GM19035 (cell line): ENCODE results near the gene PCDHGC3.
A peak's percentile ranks its signal among the peaks of the same experiment; 100 is the strongest.

Source experiments
- ATAC-seq: cut with Tn5 transposase; IDR thresholded peaks from one replicate; pipeline ENCODE4 v1.9.1; 2021; ENCODE audit not compliant: unreplicated experiment

PCDHGC3 gene

GRCh38 chr5:141506381-141507155 is 30.8 kb downstream of the PCDHGC3 start:
- no peak for ATAC-seq

GRCh38 chr5:141507387-141508091 is 31.8 kb downstream of the PCDHGC3 start:
- peak; percentile 34 for ATAC-seq

GRCh38 chr5:141508440-141508797 is 32.7 kb downstream of the PCDHGC3 start:
- no peak for ATAC-seq

GRCh38 chr5:141508798-141509611 is 33.2 kb downstream of the PCDHGC3 start:
- no peak for ATAC-seq

GRCh38 chr5:141510160-141510559 is 34.4 kb downstream of the PCDHGC3 start:
- no peak for ATAC-seq

- no peak for ATAC-seq
Measured at GRCh38 chr5:141510850-141511601, 35.3 kb downstream of the PCDHGC3 start.

- ATAC-seq, result no peak
Measured at GRCh38 chr5:141511771-141512325, 36.1 kb downstream of the PCDHGC3 start.

- ATAC-seq, result peak; percentile 30
Measured at GRCh38 chr5:141512390-141512910, 36.7 kb downstream of the PCDHGC3 start.

GRCh38 chr5:141512911-141513626 is 37.3 kb downstream of the PCDHGC3 start:
- ATAC-seq, result no peak

GRCh38 chr5:141513627-141514329 is 38.0 kb downstream of the PCDHGC3 start:
- no peak for ATAC-seq

GRCh38 chr5:141514330-141515133 is 38.8 kb downstream of the PCDHGC3 start:
- no peak for ATAC-seq

GRCh38 chr5:141515141-141515540 is 39.4 kb downstream of the PCDHGC3 start:
- no peak for ATAC-seq

GRCh38 chr5:141515946-141516671 is 40.3 kb downstream of the PCDHGC3 start:
- ATAC-seq, result no peak

GRCh38 chr5:141516672-141517025 is 40.9 kb downstream of the PCDHGC3 start:
- ATAC-seq, result no peak

GRCh38 chr5:141517312-141517711 is 41.5 kb downstream of the PCDHGC3 start:
- no peak for ATAC-seq

GRCh38 chr5:141517880-141518617 is 42.3 kb downstream of the PCDHGC3 start:
- ATAC-seq, result no peak

- ATAC-seq, result no peak
Measured at GRCh38 chr5:141518618-141519015, 42.9 kb downstream of the PCDHGC3 start.
